Thyroid gland (tissue), 4 donors: ENCODE results near the gene KRTAP29-1. TPM values are rescaled to one million over a fixed set of nuclear protein-coding genes. Genes with fewer than 3 reads are reported as not detected.
"Not testable (repeated sequence)": the region's sequence is repeated elsewhere in the genome, so short reads cannot be mapped to it uniquely, and the experiment has no call there.

Source experiments
- DNase-seq, 2 donors: peaks; one replicate each; pipeline ENCODE4 v3.0.0-alpha.2; 2019
- H3K27ac ChIP-seq, 3 donors: fragments of 200-600 bp; sonication (generic); 1 replicate in 2 of 3; 2 replicates in 1 of 3; pipeline ENCODE4 v1.5.1; 2016 to 2019; ENCODE audit warnings: mild to moderate bottlenecking in 1 of 3, moderate library complexity in 1 of 3
- H3K27me3 ChIP-seq: fragments of 200-600 bp; sonication (generic); one replicate; pipeline ENCODE4 v1.5.1; 2019
- H3K36me3 ChIP-seq, 2 donors: fragments of 200-600 bp; sonication (generic); one replicate each; pipeline ENCODE4 v1.5.1; 2016 to 2019
- H3K4me1 ChIP-seq, 2 donors: fragments of 200-600 bp; sonication (generic); one replicate each; pipeline ENCODE4 v1.5.1; 2017 to 2019
- H3K4me3 ChIP-seq, 3 donors: fragments of 200-600 bp; sonication (generic); replicated peaks in 1 of 3; 1 replicate in 2 of 3; 2 replicates in 1 of 3; pipeline ENCODE4 v1.5.1; 2016; ENCODE audit warnings: mild to moderate bottlenecking in 1 of 3
- H3K9me3 ChIP-seq: fragments of 200-600 bp; sonication (generic); one replicate; pipeline ENCODE4 v1.5.1; 2017
- CTCF ChIP-seq, 6 experiments: fragments of 200-600 bp in 3 of 6; fragments of 450-650 bp in 3 of 6; sonication (generic) in 3 of 6; IDR thresholded peaks; one replicate each; pipeline ENCODE4 v1.5.1; 2016 to 2019; ENCODE audit warnings: antibody characterized with exemption in 6 of 6, mild to moderate bottlenecking in 2 of 6, inconsistent platforms in 1 of 6, moderate library complexity in 1 of 6
- POLR2A ChIP-seq, 2 donors: fragments of 450-650 bp; IDR thresholded peaks; one replicate each; pipeline ENCODE4 v1.6.1; 2017; ENCODE audit warnings: antibody characterized with exemption in 2 of 2, mild to moderate bottlenecking in 2 of 2, moderate library complexity in 1 of 2
- WGBS, 2 donors: methylation state at CpG; one replicate each; pipeline ENCODE4 v1.1.5; 2017; 5-methylcytosine and 5-hydroxymethylcytosine counted together
- intact Hi-C: fragments of 100-400 bp; cut with DNase I; formaldehyde crosslinking; loops from one replicate; pipeline ENCODE4 v1.15.1; 2023
- total RNA-seq, 4 donors: library from RNA; depleted of rRNA; stranded (reverse); fragments of >200 nt; gene quantifications; one replicate each; pipeline ENCODE4 v1.2.3, GENCODE V29; 2016

Gene KRTAP29-1, protein sequence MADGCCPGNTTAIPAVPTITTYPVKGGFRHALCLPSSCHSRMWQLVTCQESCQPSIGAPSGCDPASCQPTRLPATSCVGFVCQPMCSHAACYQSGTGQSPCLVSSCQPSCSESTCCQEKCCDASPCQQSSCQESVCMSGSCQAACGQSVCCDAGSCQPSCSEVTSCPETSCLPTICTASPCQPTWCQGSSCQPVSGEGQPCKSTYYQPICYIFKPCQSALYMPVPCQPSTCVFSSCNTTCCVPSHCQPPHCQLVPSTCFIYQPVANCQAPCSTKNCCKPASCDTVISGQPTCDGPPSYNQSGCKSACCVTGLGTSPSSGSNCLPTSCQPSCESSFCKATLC
- not detected for total RNA-seq

DNA sequence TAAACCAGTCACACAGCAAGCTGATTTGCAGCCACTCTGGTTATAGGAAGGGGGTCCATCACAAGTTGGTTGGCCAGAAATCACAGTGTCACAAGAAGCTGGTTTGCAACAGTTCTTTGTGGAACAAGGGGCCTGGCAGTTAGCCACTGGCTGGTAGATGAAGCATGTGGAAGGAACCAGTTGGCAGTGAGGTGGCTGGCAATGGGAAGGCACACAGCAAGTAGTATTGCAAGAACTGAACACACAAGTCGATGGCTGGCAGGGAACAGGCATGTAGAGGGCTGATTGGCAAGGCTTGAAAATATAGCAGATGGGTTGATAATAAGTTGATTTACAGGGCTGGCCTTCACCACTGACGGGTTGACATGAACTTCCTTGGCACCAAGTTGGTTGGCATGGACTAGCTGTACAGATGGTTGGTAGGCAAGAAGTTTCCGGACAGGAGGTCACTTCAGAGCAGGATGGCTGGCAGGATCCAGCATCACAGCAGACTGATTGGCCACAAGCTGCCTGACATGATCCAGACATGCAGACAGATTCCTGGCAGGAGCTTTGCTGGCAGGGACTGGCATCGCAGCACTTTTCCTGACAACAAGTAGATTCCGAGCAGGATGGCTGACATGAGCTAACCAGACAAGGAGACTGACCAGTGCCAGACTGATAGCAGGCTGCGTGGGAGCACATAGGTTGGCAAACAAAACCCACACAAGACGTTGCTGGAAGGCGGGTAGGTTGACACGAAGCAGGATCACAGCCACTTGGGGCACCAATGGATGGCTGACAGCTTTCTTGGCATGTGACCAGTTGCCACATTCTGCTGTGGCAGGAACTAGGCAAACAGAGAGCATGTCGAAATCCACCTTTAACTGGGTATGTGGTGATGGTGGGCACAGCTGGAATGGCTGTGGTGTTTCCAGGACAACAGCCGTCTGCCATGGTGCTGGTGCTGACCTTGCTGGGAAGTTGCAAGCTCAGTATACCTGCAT lies at the start of gene KRTAP29-1:
KRTAP29-1 (minus strand) TSS at position 936 of the 986 bp plus-strand sequence; CDS start at position 936, 0 bp downstream.
- Histone ChIP-seq H3K9me3 (no peaks in the 10 kb centered on the region), H3K4me3 (no peak within 1 kb of the TSS), H3K36me3 (no peaks in the 10 kb centered on the region), H3K4me1 (peaks cover 0 to 2% of the 10 kb centered on the region in 2 donors), H3K27me3 (no peaks in the 10 kb centered on the region), H3K27ac (no peak within 1 kb of the TSS)
- no peak for TF ChIP-seq POLR2A (IDR thresholded peaks at IDR 0.05)
- TF ChIP-seq CTCF (IDR thresholded peaks at IDR 0.05): no peak
- no peak for DNase-seq
- intact Hi-C loops: no loop called here
- 79 to 86% methylated on average over 8 to 11 of the region's 11 CpGs for WGBS, 2 donors

GRCh38 chr17:41351177-41351576 lies 48.5 kb upstream of the KRTAP29-1 start:
- no peaks in the 10 kb centered on the region for H3K9me3 ChIP-seq
- no peak overlapping the region for H3K4me3 ChIP-seq
- WGBS, 2 donors: 88 to 93% methylated on average over 2 of the region's 2 CpGs
- H3K36me3 ChIP-seq: no peaks in the 10 kb centered on the region
- H3K27ac ChIP-seq: no peak overlapping the region
- intact Hi-C loops: no loop called here
- no peaks in the 10 kb centered on the region for H3K4me1 ChIP-seq
- no peak for TF ChIP-seq POLR2A (IDR thresholded peaks at IDR 0.05)
- TF ChIP-seq CTCF (IDR thresholded peaks at IDR 0.05): no peak
- no peaks in the 10 kb centered on the region for H3K27me3 ChIP-seq
- no peak for DNase-seq

- intact Hi-C loops, H3K36me3 ChIP-seq, H3K4me3 ChIP-seq, H3K9me3 ChIP-seq, H3K4me1 ChIP-seq, H3K27ac ChIP-seq, DNase-seq, H3K27me3 ChIP-seq: not testable (repeated sequence)
- WGBS, 2 donors: 84 to 94% methylated on average over 16 of the region's 16 CpGs
Measured at GRCh38 chr17:41350381-41350878, 47.8 kb upstream of the KRTAP29-1 start, which contains the start of gene KRT33A. KRT33A (minus strand) TSS chr17:41350828; CDS start chr17:41350767, 61 bp downstream.

- Histone ChIP-seq H3K4me1 (no peaks in the 10 kb centered on the region), H3K27ac (no peak overlapping the region), H3K9me3 (no peaks in the 10 kb centered on the region), H3K4me3 (no peak overlapping the region), H3K36me3 (no peaks in the 10 kb centered on the region), H3K27me3 (no peaks in the 10 kb centered on the region)
- TF ChIP-seq POLR2A (IDR thresholded peaks at IDR 0.05) (no peak), CTCF (IDR thresholded peaks at IDR 0.05) (no peak)
- DNase-seq: no peak
- intact Hi-C loops: no loop called here
- 82 to 89% methylated on average over 7 of the region's 7 CpGs for WGBS, 2 donors
Measured at GRCh38 chr17:41347869-41348760, 45.5 kb upstream of the KRTAP29-1 start.

GRCh38 chr17:41346421-41346820 lies 43.8 kb upstream of the KRTAP29-1 start:
- H3K36me3 ChIP-seq, H3K4me3 ChIP-seq, H3K27ac ChIP-seq, H3K27me3 ChIP-seq, H3K9me3 ChIP-seq, DNase-seq, intact Hi-C loops, H3K4me1 ChIP-seq: not testable (repeated sequence)
- 92 to 94% methylated on average over 15 to 16 of the region's 16 CpGs for WGBS, 2 donors
